ENCODE data around the gene GABBR2. TPM values are rescaled to one million over a fixed set of nuclear protein-coding genes. Genes with fewer than 3 reads are reported as not detected.

GABBR2 gene
- total and polyA plus RNA-seq, 9 of the 15 experiments (the other 6 are each of a cell fraction or from before 2014, with no cell fraction given) = 0.15 to 1.9 (median 0.32) TPM

DNA sequence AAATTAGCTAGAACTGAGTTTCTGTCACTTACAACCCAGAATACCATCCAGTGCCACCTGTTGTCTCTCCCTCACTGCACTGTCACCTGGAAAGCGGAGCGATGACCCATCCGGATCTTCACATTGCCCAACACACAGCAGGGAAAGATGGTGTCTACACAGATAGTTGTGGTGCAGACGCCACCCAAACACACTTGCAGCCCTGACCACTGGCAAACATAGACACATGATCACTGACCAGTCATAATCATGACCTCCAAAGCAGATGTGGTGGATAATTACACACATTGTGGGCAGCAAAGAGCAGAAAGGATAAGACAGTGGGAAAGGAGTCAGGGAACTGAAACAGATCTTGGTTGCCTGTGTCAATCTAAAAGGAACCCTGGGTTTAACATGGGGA lies 64.7 kb downstream of the GABBR2 start:
- intact Hi-C loops (cut with micrococcal nuclease) = no loop called here
- in situ Hi-C loops (cut with MboI) = no loop called here
- no peak overlapping the region; the same call in 1 of the 2 replicates for H3K4me2 ChIP-seq (ENCODE audit: insufficient read depth, low read length)
- H3K9me1 ChIP-seq (ENCODE audit: control insufficient read depth, insufficient read depth, low read length) = no peaks in the 10 kb centered on the region
- DNase-seq (ENCODE audit: extremely low read depth in 1 of 4, low spot score in 3 of 4) (peak in 1 of 4 experiments; percentile 12), FAIRE-seq (no peak), ATAC-seq (no peak)
- H3K27me3 ChIP-seq (ENCODE audit: control insufficient read depth in 2 of 2, insufficient read depth in 2 of 2, low read length in 2 of 2) = peaks cover 19 to 42% of the 10 kb centered on the region in 2 experiments
- H3K4me3 ChIP-seq = no peak overlapping the region
- WGBS (ENCODE audit: insufficient coverage, low coverage, missing lambda C conversion rate) = 29% methylated on average over 4 of the region's 4 CpGs
- H2AFZ ChIP-seq (ENCODE audit: low read depth, low read length) = no peak overlapping the region
- ChIA-PET POLR2A (no interaction called here), CTCF (ENCODE audit: low intra/inter-chr PET ratio) (no interaction called here)
- H3K9ac ChIP-seq (ENCODE audit: insufficient read depth in 1 of 2, low read depth in 2 of 2, low read length in 2 of 2) = no peak overlapping the region
- BruUV-seq (replicated peaks) = no TSS peak
- H4K20me1 ChIP-seq (replicated peaks; ENCODE audit: control insufficient read depth, insufficient read depth, low read length) = no peaks in the 10 kb centered on the region; the same call in 1 of the 2 replicates
- no peaks in the 10 kb centered on the region for H3K36me3 ChIP-seq (ENCODE audit: control insufficient read depth, insufficient read depth, low read length)
- no peaks in the 10 kb centered on the region for H3K79me2 ChIP-seq (ENCODE audit: control insufficient read depth, insufficient read depth, low read length)
- no peak overlapping the region for H3K27ac ChIP-seq (ENCODE audit: extremely low read depth, low read depth, low read length)
- H3K4me1 ChIP-seq (replicated peaks in 1 of 2; ENCODE audit: control insufficient read depth in 2 of 2, insufficient read depth in 2 of 2, low read length in 2 of 2) = peaks cover 0 to 13% of the 10 kb centered on the region in 2 experiments; a peak in 2 of 5 replicates
- H3K9me3 ChIP-seq (replicated peaks; ENCODE audit: control insufficient read depth, insufficient read depth, low read depth, low read length) = no peaks in the 10 kb centered on the region
- TF ChIP-seq TCF3 (CRISPR knock-in tag; IDR thresholded peaks at IDR 0.05) = peak; percentile 57
- no peak for TF ChIP-seq IRF2 (CRISPR knock-in tag; IDR thresholded peaks at IDR 0.05)
- peak; percentile 52 for TF ChIP-seq CBFA2T3 (IDR thresholded peaks at IDR 0.05)
- no peak for TF ChIP-seq ZMIZ1 (IDR thresholded peaks at IDR 0.05; ENCODE audit: low read depth in 2 of 2, low read length in 2 of 2)
- no peak for TF ChIP-seq CC2D1A (IDR thresholded peaks at IDR 0.05)
- TF ChIP-seq, protein P1, sequence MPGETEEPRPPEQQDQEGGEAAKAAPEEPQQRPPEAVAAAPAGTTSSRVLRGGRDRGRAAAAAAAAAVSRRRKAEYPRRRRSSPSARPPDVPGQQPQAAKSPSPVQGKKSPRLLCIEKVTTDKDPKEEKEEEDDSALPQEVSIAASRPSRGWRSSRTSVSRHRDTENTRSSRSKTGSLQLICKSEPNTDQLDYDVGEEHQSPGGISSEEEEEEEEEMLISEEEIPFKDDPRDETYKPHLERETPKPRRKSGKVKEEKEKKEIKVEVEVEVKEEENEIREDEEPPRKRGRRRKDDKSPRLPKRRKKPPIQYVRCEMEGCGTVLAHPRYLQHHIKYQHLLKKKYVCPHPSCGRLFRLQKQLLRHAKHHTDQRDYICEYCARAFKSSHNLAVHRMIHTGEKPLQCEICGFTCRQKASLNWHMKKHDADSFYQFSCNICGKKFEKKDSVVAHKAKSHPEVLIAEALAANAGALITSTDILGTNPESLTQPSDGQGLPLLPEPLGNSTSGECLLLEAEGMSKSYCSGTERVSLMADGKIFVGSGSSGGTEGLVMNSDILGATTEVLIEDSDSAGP (CRISPR knock-in tag; IDR thresholded peaks at IDR 0.05) = no peak
- TF ChIP-seq CEBPG (CRISPR knock-in tag; IDR thresholded peaks at IDR 0.05) = no peak
- peak; percentile 70 to 79 for TF ChIP-seq CEBPG (tag; conservative IDR thresholded peaks at IDR 0.05 in 1 of 2, IDR thresholded peaks at IDR 0.05 in 1 of 2)
- no peak for TF ChIP-seq ZNF143 (CRISPR knock-in tag; IDR thresholded peaks at IDR 0.05)
- no peak for TF ChIP-seq ADNP (tag; IDR thresholded peaks at IDR 0.05)
- TF ChIP-seq TRIM24 (IDR thresholded peaks at IDR 0.05) = 0 out of 4 replicates have a peak, but pooled peaks of 1 of the 2 experiments have one; percentile 12
- TF ChIP-seq ETV1 (tag; conservative IDR thresholded peaks at IDR 0.05; ENCODE audit: low read depth) = no peak
- peak; percentile 37; the same call in 1 of the 2 replicates for TF ChIP-seq NCOR1 (IDR thresholded peaks at IDR 0.05)
- no peak for TF ChIP-seq ESRRB (CRISPR knock-in tag; IDR thresholded peaks at IDR 0.05; ENCODE audit: borderline replicate concordance)
- peak; percentile 18 for TF ChIP-seq CBFA2T2 (conservative IDR thresholded peaks at IDR 0.05)
- TF ChIP-seq HLTF (IDR thresholded peaks at IDR 0.05) = no peak
- no peak for TF ChIP-seq FIP1L1 (IDR thresholded peaks at IDR 0.05; ENCODE audit: low read depth, low read length, poor library complexity, severe bottlenecking)
- TF ChIP-seq FOSL1 (tag; conservative IDR thresholded peaks at IDR 0.05) = peak; percentile 46
- TF ChIP-seq CEBPB (tag; IDR thresholded peaks at IDR 0.05) = peak; percentile 48; the same call in 1 of the 2 replicates
- TF ChIP-seq MXD1 (CRISPR knock-in tag; IDR thresholded peaks at IDR 0.05; ENCODE audit: borderline replicate concordance, poor library complexity, severe bottlenecking) = no peak

All from K562 (cell line).